Measurements from ENCODE around the gene MUC2. TPM values are rescaled to one million over a fixed set of nuclear protein-coding genes. Genes with fewer than 3 reads are reported as not detected.

MUC2 gene
- total RNA-seq, 4 donors from 2014 or later: 0.04 TPM; not detected in 3

GRCh38 chr11:1101318-1102089 lies 26.8 kb downstream of the MUC2 start:
- no peaks in the 10 kb centered on the region for H3K9me3 ChIP-seq
- no peaks in the 10 kb centered on the region for H3K36me3 ChIP-seq
- H3K27me3 ChIP-seq: no peaks in the 10 kb centered on the region
- no peaks in the 10 kb centered on the region for H3K4me1 ChIP-seq
- no peak overlapping the region for H3K4me3 ChIP-seq
- no peak overlapping the region for H3K27ac ChIP-seq
- intact Hi-C loops (cut with DNase I): no loop called here
- TF ChIP-seq CTCF (IDR thresholded peaks at IDR 0.05) (no peak), POLR2A (IDR thresholded peaks at IDR 0.05) (no peak)
- no peak for DNase-seq
- WGBS, 2 donors: 79% methylated on average over 2 of the region's 50 CpGs; no CpG with 5 or more reads in 1 of the 2 donors

- WGBS, 2 donors: 72 to 88% methylated on average over 9 to 23 of the region's 31 CpGs
- no peak overlapping the region for H3K4me3 ChIP-seq
- H3K27ac ChIP-seq: no peak overlapping the region
- H3K27me3 ChIP-seq: peaks cover 0 to 8% (median 0%) of the 10 kb centered on the region in 4 donors
- no peak for DNase-seq
- intact Hi-C loops (cut with DNase I): no loop called here
- H3K36me3 ChIP-seq: no peaks in the 10 kb centered on the region
- no peaks in the 10 kb centered on the region for H3K9me3 ChIP-seq
- no peaks in the 10 kb centered on the region for H3K4me1 ChIP-seq
- TF ChIP-seq CTCF (IDR thresholded peaks at IDR 0.05): no peak
- TF ChIP-seq POLR2A (IDR thresholded peaks at IDR 0.05): no peak
These were observed 27.7 kb downstream of the MUC2 start for GRCh38 chr11:1102221-1102971.

- Histone ChIP-seq H3K4me3 (no peak overlapping the region), H3K27ac (no peak overlapping the region), H3K27me3 (peaks cover 0 to 14% (median 0%) of the 10 kb centered on the region in 4 donors), H3K9me3 (no peaks in the 10 kb centered on the region), H3K36me3 (no peaks in the 10 kb centered on the region), H3K4me1 (no peaks in the 10 kb centered on the region)
- intact Hi-C loops (cut with DNase I): no loop called here
- 78 to 86% methylated on average over 5 to 9 of the region's 12 CpGs for WGBS, 2 donors
- no peak for DNase-seq
- no peak for TF ChIP-seq POLR2A (IDR thresholded peaks at IDR 0.05)
These were observed 28.3 kb downstream of the MUC2 start for GRCh38 chr11:1102996-1103395.

GRCh38 chr11:1103401-1104360 lies 29.0 kb downstream of the MUC2 start:
- DNase-seq: no peak
- no peak for TF ChIP-seq CTCF (IDR thresholded peaks at IDR 0.05)
- TF ChIP-seq POLR2A (IDR thresholded peaks at IDR 0.05): no peak
- 60 to 77% methylated on average over 4 to 10 of the region's 44 CpGs for WGBS, 2 donors
- Histone ChIP-seq H3K36me3 (no peaks in the 10 kb centered on the region), H3K9me3 (no peaks in the 10 kb centered on the region), H3K27ac (no peak overlapping the region), H3K4me3 (no peak overlapping the region), H3K4me1 (no peaks in the 10 kb centered on the region), H3K27me3 (peaks cover 0 to 21% (median 0%) of the 10 kb centered on the region in 4 donors)
- intact Hi-C loops (cut with DNase I): no loop called here

- Histone ChIP-seq H3K27me3 (peaks cover 0 to 30% (median 0%) of the 10 kb centered on the region in 4 donors), H3K4me1 (no peaks in the 10 kb centered on the region), H3K9me3 (no peaks in the 10 kb centered on the region), H3K36me3 (no peaks in the 10 kb centered on the region), H3K27ac (no peak overlapping the region), H3K4me3 (no peak overlapping the region)
- TF ChIP-seq POLR2A (IDR thresholded peaks at IDR 0.05): no peak
- no peak for TF ChIP-seq CTCF (IDR thresholded peaks at IDR 0.05)
- 70 to 93% methylated on average over 2 to 13 of the region's 28 CpGs for WGBS, 2 donors
- no peak for DNase-seq
- intact Hi-C loops (cut with DNase I): no loop called here
These were observed 29.9 kb downstream of the MUC2 start for GRCh38 chr11:1104411-1105182.
